ENCODE data around the gene MRC1. TPM values are rescaled to one million over a fixed set of nuclear protein-coding genes. Genes with fewer than 3 reads are reported as not detected.

MRC1 gene
- total and polyA plus RNA-seq, 10 of the 15 experiments (the other 5 are each of a cell fraction or from before 2014, with no cell fraction given), result 0.01 to 0.21 (median 0.03) TPM; not detected in 5

DNA sequence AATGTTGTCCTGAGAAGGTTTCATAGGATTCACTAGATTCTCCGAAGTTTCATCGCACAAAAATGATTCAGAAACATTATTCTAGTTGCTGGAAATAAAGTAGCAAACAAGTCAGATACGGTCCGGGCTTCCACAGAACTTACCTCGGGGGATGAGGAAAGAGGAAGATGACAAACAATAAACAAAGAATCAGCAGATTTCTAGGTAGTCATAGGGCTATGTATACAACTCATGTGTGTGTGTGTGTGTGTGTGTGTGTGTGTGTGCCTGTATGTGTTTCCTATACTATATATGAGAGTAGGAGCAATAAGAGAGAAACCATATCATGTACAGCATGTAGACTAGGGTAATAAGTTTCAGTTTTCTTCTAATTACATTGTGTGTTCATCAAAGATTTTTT lies 40.7 kb upstream of the MRC1 start:
- ATAC-seq, result no peak
- TF ChIP-seq NFYA (IDR thresholded peaks at IDR 0.05; ENCODE audit: borderline replicate concordance, low read depth, low read length) (no peak), BCL11A (IDR thresholded peaks at IDR 0.05; ENCODE audit: low read depth, low read length) (no peak), SRF (IDR thresholded peaks at IDR 0.05; ENCODE audit: low read depth in 2 of 2, low read length in 2 of 2) (no peak), CHD1 (IDR thresholded peaks at IDR 0.05; ENCODE audit: low read depth, low read length) (no peak), HDGF (IDR thresholded peaks at IDR 0.05) (no peak), EZH2 (IDR thresholded peaks at IDR 0.05; ENCODE audit: borderline replicate concordance, control insufficient read depth, low read depth, low read length) (no peak), ASH2L (IDR thresholded peaks at IDR 0.05; ENCODE audit: borderline replicate concordance, low read depth) (no peak), RAD21 (IDR thresholded peaks at IDR 0.05; ENCODE audit: insufficient read depth, low read depth, low read length) (no peak), HCFC1 (IDR thresholded peaks at IDR 0.05; ENCODE audit: low read length) (no peak), ZNF622 (IDR thresholded peaks at IDR 0.05) (no peak), SMARCA5 (IDR thresholded peaks at IDR 0.05) (no peak)
- TF ChIP-seq, protein P1, sequence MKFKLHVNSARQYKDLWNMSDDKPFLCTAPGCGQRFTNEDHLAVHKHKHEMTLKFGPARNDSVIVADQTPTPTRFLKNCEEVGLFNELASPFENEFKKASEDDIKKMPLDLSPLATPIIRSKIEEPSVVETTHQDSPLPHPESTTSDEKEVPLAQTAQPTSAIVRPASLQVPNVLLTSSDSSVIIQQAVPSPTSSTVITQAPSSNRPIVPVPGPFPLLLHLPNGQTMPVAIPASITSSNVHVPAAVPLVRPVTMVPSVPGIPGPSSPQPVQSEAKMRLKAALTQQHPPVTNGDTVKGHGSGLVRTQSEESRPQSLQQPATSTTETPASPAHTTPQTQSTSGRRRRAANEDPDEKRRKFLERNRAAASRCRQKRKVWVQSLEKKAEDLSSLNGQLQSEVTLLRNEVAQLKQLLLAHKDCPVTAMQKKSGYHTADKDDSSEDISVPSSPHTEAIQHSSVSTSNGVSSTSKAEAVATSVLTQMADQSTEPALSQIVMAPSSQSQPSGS (IDR thresholded peaks at IDR 0.05; ENCODE audit: low read length), result no peak
- H3K27me3 ChIP-seq (replicated peaks in 1 of 2; ENCODE audit: control insufficient read depth in 2 of 2, insufficient read depth in 2 of 2, low read length in 1 of 2), result no peaks in the 10 kb centered on the region
- WGBS (ENCODE audit: insufficient coverage, insufficient replicate concordance, low lambda C conversion rate, missing lambda C conversion rate), result 44% methylated on average over 5 of the region's 5 CpGs
- in situ Hi-C loops (cut with MboI) (no loop called here), intact Hi-C loops (cut with micrococcal nuclease; ENCODE audit: unreplicated experiment) (no loop called here)
- ChIA-PET SMC1A (ENCODE audit: uncharacterized antibody, unreplicated experiment) (no interaction called here), POLR2A (no interaction called here), RAD21 (ENCODE audit: unreplicated experiment) (no interaction called here), CTCF (no interaction called here)
- H3K9me3 ChIP-seq (replicated peaks; ENCODE audit: control insufficient read depth, insufficient read depth, low read length), result no peaks in the 10 kb centered on the region
- H3K79me2 ChIP-seq (ENCODE audit: control insufficient read depth, insufficient read depth, low read length), result no peaks in the 10 kb centered on the region
- BruUV-seq (replicated peaks), result no TSS peak
- no peaks in the 10 kb centered on the region for H3K36me3 ChIP-seq (ENCODE audit: control insufficient read depth in 2 of 2, insufficient read depth in 2 of 2, low read length in 1 of 2)
- no peak overlapping the region for H3K27ac ChIP-seq (ENCODE audit: control insufficient read depth, insufficient read depth)
- no peak overlapping the region for H2AFZ ChIP-seq (ENCODE audit: control insufficient read depth, low read depth, low read length)
- H3K4me2 ChIP-seq (ENCODE audit: control insufficient read depth, insufficient read depth), result no peak overlapping the region
- no peak overlapping the region for H3K4me3 ChIP-seq
- no peak overlapping the region for H3K9ac ChIP-seq (ENCODE audit: control insufficient read depth, insufficient read depth, low read length)
- DNase-seq (ENCODE audit: low read depth, low spot score), result no peak
- H3K4me1 ChIP-seq (ENCODE audit: control insufficient read depth, insufficient read depth, low read length), result no peaks in the 10 kb centered on the region
- H4K20me1 ChIP-seq (ENCODE audit: control insufficient read depth, insufficient read depth), result no peaks in the 10 kb centered on the region
- FAIRE-seq, result no peak

All from GM12878 (cell line).